GM21360 (cell line): ENCODE data around the gene GPATCH2L.

ENCODE experiments used
- ATAC-seq: cut with Tn5 transposase; IDR thresholded peaks from one replicate; pipeline ENCODE4 v1.9.1; 2021; ENCODE audit warnings: mild to moderate bottlenecking, moderate library complexity; ENCODE audit not compliant: unreplicated experiment

The GPATCH2L gene

GRCh38 chr14:76135722-76136121 lies 16.0 kb upstream of the GPATCH2L start:
- ATAC-seq: no peak

GRCh38 chr14:76136476-76137110 lies 15.1 kb upstream of the GPATCH2L start:
- no peak for ATAC-seq

- ATAC-seq: no peak
Measured at GRCh38 chr14:76138119-76138757, 13.5 kb upstream of the GPATCH2L start.

GRCh38 chr14:76138758-76139723 lies 12.7 kb upstream of the GPATCH2L start:
- ATAC-seq: no peak

GRCh38 chr14:76143642-76144041 lies 8.1 kb upstream of the GPATCH2L start:
- ATAC-seq: no peak

GRCh38 chr14:76146976-76147375 lies 4.7 kb upstream of the GPATCH2L start:
- ATAC-seq: no peak

- ATAC-seq: no peak
Measured at GRCh38 chr14:76149196-76149595, 2.5 kb upstream of the GPATCH2L start.

GRCh38 chr14:76152333-76152681 lies 585 bp downstream of the GPATCH2L start:
- peak; percentile 65 for ATAC-seq

GRCh38 chr14:76153919-76154318 lies 2.2 kb downstream of the GPATCH2L start:
- no peak for ATAC-seq

- no peak for ATAC-seq
Measured at GRCh38 chr14:76154539-76155126, 2.9 kb downstream of the GPATCH2L start.

GRCh38 chr14:76163668-76164363 lies 12.1 kb downstream of the GPATCH2L start:
- ATAC-seq: no peak

GRCh38 chr14:76168531-76168930 lies 16.8 kb downstream of the GPATCH2L start:
- ATAC-seq: no peak

GRCh38 chr14:76169776-76170175 lies 18.1 kb downstream of the GPATCH2L start:
- ATAC-seq: no peak

- no peak for ATAC-seq
Measured at GRCh38 chr14:76174982-76175381, 23.3 kb downstream of the GPATCH2L start.

GRCh38 chr14:76175942-76176341 lies 24.2 kb downstream of the GPATCH2L start:
- no peak for ATAC-seq

- no peak for ATAC-seq
Measured at GRCh38 chr14:76181546-76181945, 29.8 kb downstream of the GPATCH2L start.

- ATAC-seq: no peak
Measured at GRCh38 chr14:76186308-76187027, 34.7 kb downstream of the GPATCH2L start.

GRCh38 chr14:76191297-76191696 lies 39.6 kb downstream of the GPATCH2L start:
- no peak for ATAC-seq

GRCh38 chr14:76193696-76194095 lies 42.0 kb downstream of the GPATCH2L start:
- no peak for ATAC-seq

- no peak for ATAC-seq
Measured at GRCh38 chr14:76194327-76194726, 42.6 kb downstream of the GPATCH2L start.
